GM19025 (cell line): ENCODE results near the gene HSD11B2.

Experiments used
- ATAC-seq: cut with Tn5 transposase; IDR thresholded peaks from one replicate; pipeline ENCODE4 v1.9.1; 2021; ENCODE audit warnings: mild to moderate bottlenecking, low read depth, moderate library complexity; ENCODE audit not compliant: unreplicated experiment

HSD11B2 gene

GRCh38 chr16:67448580-67448979, 17.7 kb downstream of the HSD11B2 start:
- no peak for ATAC-seq

- no peak for ATAC-seq
Measured at GRCh38 chr16:67449336-67449735, 18.4 kb downstream of the HSD11B2 start.

- no peak for ATAC-seq
Measured at GRCh38 chr16:67449739-67450138, 18.8 kb downstream of the HSD11B2 start.

GRCh38 chr16:67451061-67451703, 20.3 kb downstream of the HSD11B2 start:
- ATAC-seq, result no peak

- ATAC-seq, result no peak
Measured at GRCh38 chr16:67451704-67452435, 20.9 kb downstream of the HSD11B2 start.

- no peak for ATAC-seq
Measured at GRCh38 chr16:67454104-67454503, 23.2 kb downstream of the HSD11B2 start.

- no peak for ATAC-seq
Measured at GRCh38 chr16:67454852-67455251, 23.9 kb downstream of the HSD11B2 start.

- no peak for ATAC-seq
Measured at GRCh38 chr16:67456391-67457081, 25.6 kb downstream of the HSD11B2 start.

- ATAC-seq, result no peak
Measured at GRCh38 chr16:67457611-67458010, 26.7 kb downstream of the HSD11B2 start.

GRCh38 chr16:67458121-67458641, 27.3 kb downstream of the HSD11B2 start:
- no peak for ATAC-seq

GRCh38 chr16:67459066-67459860, 28.3 kb downstream of the HSD11B2 start:
- no peak for ATAC-seq

GRCh38 chr16:67459861-67460150, 28.9 kb downstream of the HSD11B2 start:
- ATAC-seq, result no peak

GRCh38 chr16:67460168-67460567, 29.2 kb downstream of the HSD11B2 start:
- ATAC-seq, result no peak

GRCh38 chr16:67460961-67461360, 30.0 kb downstream of the HSD11B2 start:
- no peak for ATAC-seq

GRCh38 chr16:67461600-67462278, 30.8 kb downstream of the HSD11B2 start:
- ATAC-seq, result no peak

GRCh38 chr16:67462279-67462655, 31.3 kb downstream of the HSD11B2 start:
- ATAC-seq, result no peak

GRCh38 chr16:67463059-67463458, 32.1 kb downstream of the HSD11B2 start:
- ATAC-seq, result no peak

- no peak for ATAC-seq
Measured at GRCh38 chr16:67463691-67464090, 32.8 kb downstream of the HSD11B2 start.

GRCh38 chr16:67464565-67464964, 33.6 kb downstream of the HSD11B2 start:
- no peak for ATAC-seq

- no peak for ATAC-seq
Measured at GRCh38 chr16:67466581-67466980, 35.7 kb downstream of the HSD11B2 start.
